Psoas muscle (tissue), 8 donors: ENCODE data around the gene PNLIPRP3. TPM values are rescaled to one million over a fixed set of nuclear protein-coding genes. Genes with fewer than 3 reads are reported as not detected.

Experiments used
- ATAC-seq, 4 donors: fragments of 200-7000 bp; cut with Tn5 transposase; one replicate each; pipeline ENCODE4 v1.9.1; 2020; ENCODE audit warnings: moderate library complexity in 3 of 4, mild to moderate bottlenecking in 2 of 4
- DNase-seq, 2 donors: peaks; one replicate each; pipeline ENCODE4 v3.0.0-alpha.2; 2020
- H3K27ac ChIP-seq: fragments of 200-600 bp; one replicate; pipeline ENCODE4 v1.8.0; 2022
- H3K27me3 ChIP-seq, 3 donors: fragments of 200-600 bp in 1 of 3; one replicate each; pipeline versions ENCODE4 v1.6.1 to v1.8.0; 2013 to 2022; ENCODE audit warnings: low read length in 2 of 3, mild to moderate bottlenecking in 2 of 3, moderate library complexity in 1 of 3; ENCODE audit not compliant: insufficient read depth in 3 of 3
- H3K36me3 ChIP-seq, 2 donors: fragments of 200-600 bp in 1 of 2; one replicate each; pipeline versions ENCODE4 v1.6.1 to v1.8.0; 2013 to 2022; ENCODE audit warnings: low read depth in 1 of 2, mild to moderate bottlenecking in 1 of 2, moderate library complexity in 1 of 2; ENCODE audit not compliant: insufficient read depth in 1 of 2
- H3K4me1 ChIP-seq: fragments of 200-600 bp; one replicate; pipeline ENCODE4 v1.8.0; 2022
- H3K4me3 ChIP-seq: fragments of 200-600 bp; one replicate; pipeline ENCODE4 v1.8.0; 2022; ENCODE audit warnings: mild to moderate bottlenecking
- H3K9me3 ChIP-seq: fragments of 200-600 bp; one replicate; pipeline ENCODE4 v1.8.0; 2022
- CTCF ChIP-seq: fragments of 200-600 bp; IDR thresholded peaks from one replicate; pipeline ENCODE4 v1.8.0; 2022; ENCODE audit warnings: antibody characterized with exemption
- WGBS, 3 donors: extraction: QIAGEN DNeasy Blood & Tissue Kit; methylation state at CpG; one replicate each; pipeline versions ENCODE4 v1.1.6 to v1.1.7; 2013; 5-methylcytosine and 5-hydroxymethylcytosine counted together
- intact Hi-C, 2 donors: fragments of 100-400 bp; cut with DNase I; formaldehyde crosslinking; loops; one replicate each; pipeline versions ENCODE4 v1.11.0 to v1.14.2; 2022
- polyA plus RNA-seq, 3 donors: library from polyadenylated mRNA; stranded (reverse); fragments of 200-250 nt; gene quantifications; one replicate each; pipeline ENCODE4 v1.2.3, GENCODE V29; 2013
- total RNA-seq, 4 donors: library from RNA; stranded (reverse); fragmentation: NEBNext Ultra II Directional in 2 of 4; extraction: Animal tissue kit (Norgen Biotek cat#: 25700) in 2 of 4; gene quantifications; one replicate each; pipeline versions ENCODE4 v1.2.1 to v1.2.4, GENCODE V29; 2021 to 2023
- donor health status: healthy with polysubstance abuse.
- donor health status: DM: no; HTN: no; CAD: no; lungs with moderate emphysema.
- donor health status: Bipolar disorder and iron deficiency.
- donor health status: healthy.
- donor health status: DM: yes; HTN: yes; CAD: no.
- donor health status: DM: no; HTN: no; CAD: no.
- donor health status: DM: no; HTN: no; CAD: no.
- donor health status: DM: yes; HTN: yes; CAD: no.

Gene PNLIPRP3
- total and polyA plus RNA-seq, 7 donors: not detected

GRCh38 chr10:116465546-116465945 lies 37.9 kb downstream of the PNLIPRP3 start:
- DNase-seq (no peak), ATAC-seq (no peak)
- 50 to 55% (median 51%) methylated on average over 3 of the region's 3 CpGs for WGBS, 3 donors
- intact Hi-C loops: no loop called here
- no peak overlapping the region for H3K27ac ChIP-seq
- no peaks in the 10 kb centered on the region for H3K9me3 ChIP-seq
- no peaks in the 10 kb centered on the region for H3K36me3 ChIP-seq
- no peak for TF ChIP-seq CTCF
- no peak overlapping the region for H3K4me3 ChIP-seq
- no peaks in the 10 kb centered on the region for H3K4me1 ChIP-seq
- no peaks in the 10 kb centered on the region for H3K27me3 ChIP-seq

- H3K9me3 ChIP-seq: no peaks in the 10 kb centered on the region
- intact Hi-C loops: no loop called here
- DNase-seq (no peak), ATAC-seq (no peak)
- no peaks in the 10 kb centered on the region for H3K27me3 ChIP-seq
- no peak overlapping the region for H3K4me3 ChIP-seq
- 40 to 45% (median 43%) methylated on average over 6 to 7 of the region's 7 CpGs for WGBS, 3 donors
- no peak for TF ChIP-seq CTCF
- H3K4me1 ChIP-seq: no peaks in the 10 kb centered on the region
- no peak overlapping the region for H3K27ac ChIP-seq
- no peaks in the 10 kb centered on the region for H3K36me3 ChIP-seq
Observed at GRCh38 chr10:116466715-116467422, 39.2 kb downstream of the PNLIPRP3 start.

- WGBS, 3 donors: 60 to 64% (median 63%) methylated on average over 3 of the region's 3 CpGs
- H3K4me3 ChIP-seq: no peak overlapping the region
- H3K36me3 ChIP-seq: no peaks in the 10 kb centered on the region
- no peaks in the 10 kb centered on the region for H3K4me1 ChIP-seq
- intact Hi-C loops: no loop called here
- no peaks in the 10 kb centered on the region for H3K27me3 ChIP-seq
- no peak for DNase-seq
- no peak for TF ChIP-seq CTCF
- no peaks in the 10 kb centered on the region for H3K9me3 ChIP-seq
- no peak for ATAC-seq
- H3K27ac ChIP-seq: no peak overlapping the region
Observed at GRCh38 chr10:116469437-116469836, 41.8 kb downstream of the PNLIPRP3 start.

- WGBS, 3 donors: 86 to 87% (median 86%) methylated on average over 4 of the region's 4 CpGs
- H3K4me1 ChIP-seq: no peaks in the 10 kb centered on the region
- DNase-seq (no peak), ATAC-seq (no peak)
- no peaks in the 10 kb centered on the region for H3K36me3 ChIP-seq
- H3K27ac ChIP-seq: no peak overlapping the region
- no peak for TF ChIP-seq CTCF
- H3K9me3 ChIP-seq: no peaks in the 10 kb centered on the region
- no peaks in the 10 kb centered on the region for H3K27me3 ChIP-seq
- intact Hi-C loops: no loop called here
- no peak overlapping the region for H3K4me3 ChIP-seq
Observed at GRCh38 chr10:116470071-116470470, 42.4 kb downstream of the PNLIPRP3 start.
